RCC 7860 (cell line): ENCODE results near the gene EPSTI1.
"Not testable (repeated sequence)": the region's sequence is repeated elsewhere in the genome, so short reads cannot be mapped to it uniquely, and the experiment has no call there.

Experiments used
- DNase-seq: peaks from one replicate; pipeline ENCODE4 v3.0.0-alpha.2; 2015; ENCODE audit warnings: low spot score
- FAIRE-seq: peaks from 2 replicates; lab custom pipeline; 2012; peaks lifted over from hg19 to GRCh38; lab: Jason Lieb, UNC

EPSTI1 gene

GRCh38 chr13:42862370-42862769 lies 129.7 kb downstream of the EPSTI1 start:
- not testable (repeated sequence) for FAIRE-seq, DNase-seq

DNA sequence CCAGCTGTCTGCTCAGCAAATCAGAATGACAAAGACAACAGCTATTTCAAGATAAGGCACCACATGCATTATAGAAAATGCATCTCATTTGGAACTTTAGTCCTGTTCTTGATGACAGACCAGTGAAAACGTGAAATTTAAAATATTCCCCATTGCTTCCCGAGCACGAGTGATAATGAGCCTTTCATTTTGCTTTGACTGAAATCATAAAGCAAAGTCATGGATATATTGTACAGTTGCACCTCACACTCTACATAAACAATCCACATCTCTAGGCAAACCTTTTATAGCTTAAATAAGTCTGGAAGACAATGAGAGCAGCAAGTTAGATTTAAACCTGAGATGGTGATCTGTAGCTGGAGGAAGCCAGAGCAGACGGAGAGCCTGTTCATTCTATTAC lies 131.6 kb downstream of the EPSTI1 start:
- DNase-seq (no peak), FAIRE-seq (no peak)

DNA sequence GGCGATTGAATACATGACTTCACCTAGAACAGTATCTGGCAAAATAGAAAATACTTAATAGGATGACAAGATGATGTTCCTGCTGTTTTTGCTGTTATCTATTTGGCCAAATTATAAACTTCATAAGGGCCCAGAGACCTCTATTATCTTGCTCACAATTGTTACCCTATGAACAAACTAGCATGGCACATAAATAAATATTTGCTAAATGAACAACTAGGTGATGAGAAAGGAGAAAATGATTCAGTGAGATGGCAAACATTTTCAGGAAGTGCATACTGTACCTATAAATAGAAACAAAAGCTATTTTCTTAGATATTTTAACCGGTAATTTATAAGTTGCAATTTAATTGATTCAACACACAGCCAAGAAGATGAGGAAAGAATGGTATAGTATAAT lies 132.3 kb downstream of the EPSTI1 start:
- FAIRE-seq = no peak

GRCh38 chr13:42855410-42855809 lies 136.6 kb downstream of the EPSTI1 start:
- no peak for FAIRE-seq
- no peak for DNase-seq

More for the DNA sequence above, 132.3 kb downstream of the EPSTI1 start:
- DNase-seq = no peak

DNA sequence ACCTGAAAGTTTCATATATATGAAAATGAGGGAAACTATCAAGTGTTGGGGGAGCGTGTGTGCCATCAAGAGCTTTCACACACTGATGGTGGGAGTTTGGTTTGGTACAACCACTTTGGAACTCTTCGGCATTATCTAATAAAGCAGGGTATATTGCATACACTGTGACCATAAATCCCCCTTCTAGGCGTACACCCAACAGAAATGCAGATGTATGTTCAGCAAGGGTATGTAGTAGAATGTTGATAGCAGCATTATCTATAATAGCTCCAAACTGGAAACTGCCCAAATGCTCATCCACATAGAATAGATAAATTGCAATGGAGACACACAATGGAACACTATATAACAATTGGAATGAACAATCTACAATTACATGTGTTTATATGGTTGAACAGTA lies 139.9 kb downstream of the EPSTI1 start:
- DNase-seq (no peak), FAIRE-seq (no peak)

- FAIRE-seq = no peak
- no peak for DNase-seq
Observed at GRCh38 chr13:42849200-42849599, 142.8 kb downstream of the EPSTI1 start.

DNA sequence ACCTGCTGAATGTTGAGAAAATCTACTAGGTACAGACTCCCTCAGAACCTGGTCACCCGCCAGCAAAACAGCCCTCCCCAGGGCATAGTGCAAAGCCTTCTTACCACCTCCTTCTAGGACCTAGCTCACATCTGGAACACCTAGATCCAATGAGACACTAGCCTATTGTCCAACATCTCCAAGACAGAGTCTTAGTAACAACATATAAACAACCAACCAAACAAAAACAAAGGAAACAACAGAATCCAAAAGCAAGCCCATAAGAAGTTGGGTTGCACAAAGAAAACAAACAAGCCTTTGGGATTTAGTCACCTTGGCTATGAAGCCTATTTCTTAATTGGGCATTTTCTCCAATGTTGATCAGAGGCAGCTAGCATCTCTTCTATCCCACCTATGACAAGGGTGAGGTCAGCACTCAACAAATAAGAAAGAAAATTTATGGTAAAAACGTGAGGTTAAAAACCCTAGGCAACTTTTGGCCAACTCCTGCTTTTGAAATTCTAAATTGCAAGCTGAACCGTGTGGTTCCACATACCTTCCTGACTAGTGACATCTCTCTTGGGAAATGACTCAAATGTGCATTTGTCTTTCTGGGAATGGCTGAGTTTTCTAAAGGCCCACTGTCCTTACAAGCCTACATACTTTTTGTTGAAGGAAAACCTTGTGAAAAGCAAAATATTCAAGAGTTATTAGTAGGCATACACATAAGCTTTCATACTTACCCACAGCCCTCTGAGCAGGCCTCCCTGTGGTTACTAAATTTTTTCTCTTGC lies 144.0 kb downstream of the EPSTI1 start:
- no peak for FAIRE-seq
- no peak for DNase-seq

DNA sequence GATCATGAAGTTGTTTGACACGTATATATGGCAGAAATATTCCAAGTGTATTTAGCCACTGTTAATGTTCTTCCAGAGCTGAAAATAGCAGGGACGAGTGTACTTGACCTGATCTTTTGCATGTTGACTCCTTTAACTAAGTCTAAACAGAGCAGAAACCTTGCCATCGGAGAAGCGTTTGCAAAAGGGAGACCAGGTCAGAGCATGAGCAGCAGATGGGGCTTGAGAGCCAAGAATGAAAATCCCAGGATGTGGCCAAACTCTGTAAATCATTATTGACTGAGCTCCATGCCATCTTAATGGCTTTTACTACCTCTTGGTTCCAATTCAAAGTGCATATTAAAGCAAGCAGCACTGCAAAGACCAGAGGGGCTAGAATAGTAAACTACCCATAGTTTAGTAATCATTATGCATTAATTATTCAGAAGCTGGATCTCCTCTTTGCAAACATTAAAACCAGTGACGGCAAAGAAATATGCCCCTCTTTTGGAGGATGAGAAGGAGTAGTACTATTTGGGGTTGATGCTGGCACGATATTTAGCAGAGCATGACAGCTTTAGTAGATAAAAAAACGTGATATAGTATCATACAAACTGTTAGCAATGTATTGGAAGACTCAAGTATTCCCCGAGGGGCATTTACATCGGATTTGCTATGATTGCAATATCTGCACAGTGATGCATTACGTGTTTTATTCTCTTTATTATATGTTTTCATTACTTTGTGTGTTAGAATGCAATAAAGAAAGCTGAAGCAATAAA lies 154.9 kb downstream of the EPSTI1 start:
- peak; percentile 62 for FAIRE-seq
- peak; percentile 41 for DNase-seq
